Mucosa of gallbladder (tissue), 1 donor: ENCODE results near the gene CCDC106. TPM values are rescaled to one million over a fixed set of nuclear protein-coding genes. Genes with fewer than 3 reads are reported as not detected.

Source experiments
- DNase-seq: peaks from one replicate; pipeline ENCODE4 v3.0.0-alpha.2; 2020; ENCODE audit warnings: low spot score
- total RNA-seq: library from RNA; stranded (reverse); gene quantifications from one replicate; pipeline ENCODE4 v1.2.1, GENCODE V29; 2021
- donor health status: DM: no; HTN: no; CAD: no.

The CCDC106 gene
- total RNA-seq, 1 donor from 2014 or later = 18.4 TPM

DNA sequence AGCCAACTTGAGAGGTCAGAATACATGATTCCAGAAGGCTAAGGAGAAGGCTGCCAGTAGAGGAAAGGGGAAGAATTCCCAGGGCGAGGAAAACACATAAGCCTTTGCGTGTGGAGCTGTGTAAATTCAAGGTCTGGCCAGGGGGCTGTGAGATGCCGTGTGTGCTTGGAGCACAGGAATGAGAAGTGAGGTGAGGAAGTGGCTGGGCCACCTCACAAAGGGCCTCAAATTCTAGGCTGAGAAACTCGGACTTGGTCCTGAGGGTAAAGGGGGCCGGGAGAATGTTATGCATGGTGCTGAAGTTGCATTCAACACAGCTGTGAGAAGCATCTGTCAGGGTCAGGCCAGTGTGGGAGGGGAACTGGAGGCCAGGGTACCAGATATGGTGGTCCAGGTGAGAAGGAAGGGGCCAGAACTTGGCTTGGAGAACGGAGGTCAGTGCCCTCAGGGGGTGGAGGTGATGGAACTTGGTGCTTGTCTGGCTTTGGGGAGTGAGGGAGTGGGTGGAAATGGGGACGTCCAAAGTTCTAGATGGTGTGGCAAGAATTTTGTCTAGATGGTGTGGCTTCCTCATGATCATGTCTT is 12.1 kb upstream of the CCDC106 start:
- no peak for DNase-seq

DNA sequence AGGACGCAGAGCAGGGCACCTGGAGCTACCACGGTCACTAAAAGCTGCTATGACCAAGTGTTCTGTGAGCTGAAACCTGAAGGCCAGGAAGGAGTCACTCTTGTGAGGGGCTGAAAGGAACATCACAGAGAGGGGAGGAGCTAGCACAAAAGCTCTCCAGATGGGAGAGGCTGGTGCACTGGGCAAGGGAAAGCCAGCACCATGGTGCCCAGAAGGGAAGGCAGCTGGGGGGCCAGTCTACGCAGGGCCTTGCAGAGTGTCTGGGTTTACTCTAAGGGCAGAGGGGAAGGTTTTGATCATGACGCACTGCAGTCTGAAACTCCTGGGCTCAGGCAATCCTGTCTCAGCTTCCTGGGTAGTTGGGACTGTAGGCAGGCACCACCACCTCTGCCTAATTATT is 11.3 kb upstream of the CCDC106 start:
- no peak for DNase-seq

DNA sequence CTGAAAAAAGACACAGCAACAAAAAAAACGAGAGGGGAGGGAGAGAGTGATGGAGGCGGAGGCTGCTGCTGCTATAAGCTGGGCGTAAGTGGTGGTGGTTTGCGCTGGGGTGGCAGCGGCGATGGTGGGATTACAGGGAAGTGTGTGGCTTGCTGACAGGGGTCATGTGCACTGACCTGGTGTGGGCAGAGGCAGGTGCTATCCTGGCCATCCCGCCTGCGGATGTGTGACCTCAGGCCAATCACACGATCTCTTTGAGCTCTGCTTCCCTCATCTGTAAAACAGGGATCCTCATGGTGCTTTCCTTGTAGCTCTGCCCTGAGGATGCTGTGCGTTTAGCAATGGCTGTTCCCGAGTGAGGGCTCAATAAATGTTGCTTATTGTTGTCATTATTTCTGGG is 10.5 kb upstream of the CCDC106 start:
- DNase-seq = no peak

DNA sequence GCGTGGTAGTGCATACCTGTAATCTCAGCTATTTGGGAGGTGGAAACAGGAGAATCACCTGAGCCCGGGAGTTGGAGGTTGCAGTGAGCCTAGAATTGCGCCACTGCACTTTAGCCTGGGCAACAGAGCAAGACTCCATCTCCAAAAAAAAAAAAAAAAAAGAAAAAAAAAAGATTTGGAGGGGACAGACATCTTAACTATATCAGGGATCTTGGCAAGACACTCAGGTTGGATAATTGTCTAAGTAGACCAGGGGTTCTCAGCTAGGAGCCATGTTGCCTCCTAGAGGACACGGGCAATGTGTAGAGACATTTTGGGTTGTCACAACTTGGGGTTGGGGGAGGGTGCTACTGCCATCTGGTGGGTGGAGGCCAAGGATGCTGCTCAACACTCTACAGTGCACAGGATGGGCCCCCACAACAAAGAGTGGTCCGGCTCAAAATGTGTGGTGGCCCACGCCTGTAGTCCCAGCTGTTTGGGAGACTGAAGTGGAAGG is 9.1 kb upstream of the CCDC106 start:
- DNase-seq = no peak

DNA sequence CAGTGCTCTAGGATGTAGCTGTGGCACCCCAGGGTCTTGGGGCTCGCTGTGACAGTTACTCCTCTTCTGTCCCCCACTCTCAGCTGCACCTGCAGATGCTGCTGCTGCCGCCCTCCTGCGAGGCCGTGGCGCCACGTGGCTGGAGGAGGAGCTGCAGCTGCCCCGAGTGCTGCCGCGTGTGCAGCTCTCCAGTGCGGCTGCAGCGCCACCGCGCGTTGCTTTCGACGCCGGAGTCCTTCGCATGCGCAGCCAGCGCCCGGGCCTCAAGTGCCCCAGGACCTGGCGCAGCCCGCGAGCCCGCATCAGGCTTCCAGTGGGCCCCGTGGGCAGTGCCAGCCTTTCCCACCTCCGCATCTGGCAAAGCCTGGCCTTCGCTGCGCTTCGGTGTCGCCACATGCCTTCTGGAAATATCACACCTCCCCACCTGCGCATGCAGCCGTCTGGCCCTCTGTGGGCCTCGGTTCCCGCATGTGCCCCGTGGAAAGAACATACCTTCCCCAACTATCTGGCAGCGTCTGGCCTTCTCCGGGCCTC is 7.9 kb upstream of the CCDC106 start:
- peak; percentile 73 for DNase-seq

DNA sequence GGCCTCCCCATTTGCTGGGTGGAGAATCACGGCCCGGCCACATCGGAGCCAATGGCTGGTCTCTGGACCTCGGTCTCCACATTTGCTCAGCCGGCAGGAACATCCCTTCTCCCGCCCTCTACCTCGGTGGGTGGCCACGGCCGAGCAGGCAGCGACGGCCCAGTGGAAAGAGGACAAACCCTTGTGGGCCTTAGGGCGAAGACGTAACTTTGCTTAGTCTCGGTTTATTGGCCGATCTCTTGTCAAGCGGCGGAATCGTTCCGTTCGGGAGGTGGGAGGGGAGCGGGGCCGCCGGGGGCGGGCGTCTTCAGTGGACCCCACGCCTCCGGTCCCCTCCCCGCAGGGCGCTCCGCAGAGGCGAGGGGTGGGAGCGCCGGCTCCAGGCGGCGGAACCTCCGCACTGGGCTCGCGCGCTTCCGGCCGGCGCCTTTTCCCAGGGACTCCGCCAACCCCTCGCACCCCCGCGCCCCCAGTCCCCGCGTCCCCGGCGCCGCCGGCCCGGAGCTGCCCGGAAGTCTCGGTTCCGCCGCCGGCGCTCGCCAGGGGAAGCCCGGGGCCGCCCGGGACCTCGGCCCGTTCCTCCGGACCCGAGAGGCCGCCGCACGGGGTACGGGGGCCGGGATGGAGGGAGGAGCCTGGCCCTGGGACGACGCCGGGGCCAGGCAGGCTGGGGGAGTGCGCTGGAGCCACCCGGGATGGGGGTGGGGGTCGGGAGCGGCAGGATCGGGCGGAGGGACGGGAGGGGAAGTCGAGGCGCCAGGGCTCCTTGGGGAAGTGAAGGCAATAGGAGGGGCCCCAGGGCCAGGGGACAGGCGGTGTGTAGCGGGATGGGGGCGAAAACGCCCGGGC is 7.2 kb upstream of the CCDC106 start, which contains the start of gene ZNF580:
TSS of gene ZNF580 (plus strand) at position 426 of the 849 bp plus-strand sequence. CDS start 1,507 bp downstream, outside the sequence.
- peak; percentile 59 for DNase-seq

DNA sequence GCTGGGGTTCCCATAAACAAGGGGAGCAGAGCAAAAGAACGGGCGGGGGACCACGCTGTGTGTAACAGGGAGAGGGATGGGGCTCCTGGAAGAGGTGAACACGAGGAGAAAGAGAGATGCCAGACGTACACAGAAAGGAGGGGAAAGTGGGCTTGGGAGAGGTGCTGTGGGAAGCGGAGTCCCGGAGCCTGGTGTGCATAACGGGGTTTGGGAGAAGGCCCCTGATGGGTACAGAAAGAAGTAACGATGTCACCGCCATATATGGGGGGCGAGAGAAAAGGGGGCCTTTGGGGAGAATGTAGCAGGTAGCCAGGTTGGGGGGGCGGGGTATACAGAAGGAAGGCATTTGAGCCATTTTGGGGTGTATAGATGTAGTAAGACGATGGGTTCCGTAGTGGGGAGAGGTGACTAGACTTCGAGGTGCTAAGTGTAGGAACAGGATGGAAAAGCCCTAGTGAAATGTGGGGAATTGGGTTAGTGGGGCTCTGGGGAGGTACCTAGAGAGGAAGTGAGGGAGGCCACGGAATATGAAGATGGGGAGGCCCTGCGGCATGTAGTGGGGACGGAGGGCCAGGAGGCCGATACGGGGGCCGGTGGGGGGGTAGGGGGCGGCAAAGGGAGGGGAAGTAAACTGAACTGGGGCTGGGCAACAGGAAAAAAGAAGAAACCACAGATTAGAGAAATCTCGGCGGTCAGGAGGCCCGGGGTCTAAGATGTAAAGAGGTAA is 6.4 kb upstream of the CCDC106 start:
- no peak for DNase-seq

DNA sequence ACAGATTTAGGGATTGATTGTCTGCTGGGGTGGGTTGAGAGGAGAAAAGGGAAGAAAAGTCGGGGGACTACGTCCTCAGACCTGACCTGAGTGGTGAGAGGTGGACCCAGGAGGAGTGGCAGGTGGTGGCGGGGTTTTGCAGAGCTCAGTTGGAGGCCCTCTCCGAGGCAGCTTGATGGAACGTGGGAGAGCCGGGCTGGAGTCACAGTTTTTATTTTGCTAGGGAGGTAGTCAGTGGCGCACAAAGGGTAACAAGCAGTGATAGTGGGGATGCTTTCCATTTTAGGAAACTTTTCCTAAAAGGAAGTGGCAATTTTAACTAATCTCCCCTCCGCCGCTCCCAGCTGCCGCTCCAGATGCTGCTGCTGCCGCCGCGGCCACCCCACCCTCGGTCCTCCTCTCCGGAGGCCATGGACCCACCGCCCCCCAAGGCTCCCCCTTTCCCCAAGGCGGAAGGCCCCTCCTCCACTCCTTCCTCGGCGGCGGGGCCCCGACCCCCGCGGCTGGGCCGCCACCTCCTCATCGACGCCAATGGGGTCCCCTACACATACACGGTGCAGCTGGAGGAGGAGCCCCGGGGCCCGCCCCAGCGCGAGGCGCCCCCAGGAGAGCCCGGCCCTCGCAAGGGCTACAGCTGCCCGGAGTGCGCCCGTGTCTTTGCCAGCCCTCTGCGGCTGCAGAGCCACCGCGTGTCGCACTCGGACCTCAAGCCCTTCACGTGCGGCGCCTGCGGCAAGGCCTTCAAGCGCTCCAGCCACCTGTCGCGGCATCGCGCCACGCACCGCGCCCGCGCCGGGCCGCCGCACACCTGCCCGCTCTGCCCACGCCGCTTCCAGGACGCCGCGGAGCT is 5.6 kb upstream of the CCDC106 start:
- DNase-seq = no peak

DNA sequence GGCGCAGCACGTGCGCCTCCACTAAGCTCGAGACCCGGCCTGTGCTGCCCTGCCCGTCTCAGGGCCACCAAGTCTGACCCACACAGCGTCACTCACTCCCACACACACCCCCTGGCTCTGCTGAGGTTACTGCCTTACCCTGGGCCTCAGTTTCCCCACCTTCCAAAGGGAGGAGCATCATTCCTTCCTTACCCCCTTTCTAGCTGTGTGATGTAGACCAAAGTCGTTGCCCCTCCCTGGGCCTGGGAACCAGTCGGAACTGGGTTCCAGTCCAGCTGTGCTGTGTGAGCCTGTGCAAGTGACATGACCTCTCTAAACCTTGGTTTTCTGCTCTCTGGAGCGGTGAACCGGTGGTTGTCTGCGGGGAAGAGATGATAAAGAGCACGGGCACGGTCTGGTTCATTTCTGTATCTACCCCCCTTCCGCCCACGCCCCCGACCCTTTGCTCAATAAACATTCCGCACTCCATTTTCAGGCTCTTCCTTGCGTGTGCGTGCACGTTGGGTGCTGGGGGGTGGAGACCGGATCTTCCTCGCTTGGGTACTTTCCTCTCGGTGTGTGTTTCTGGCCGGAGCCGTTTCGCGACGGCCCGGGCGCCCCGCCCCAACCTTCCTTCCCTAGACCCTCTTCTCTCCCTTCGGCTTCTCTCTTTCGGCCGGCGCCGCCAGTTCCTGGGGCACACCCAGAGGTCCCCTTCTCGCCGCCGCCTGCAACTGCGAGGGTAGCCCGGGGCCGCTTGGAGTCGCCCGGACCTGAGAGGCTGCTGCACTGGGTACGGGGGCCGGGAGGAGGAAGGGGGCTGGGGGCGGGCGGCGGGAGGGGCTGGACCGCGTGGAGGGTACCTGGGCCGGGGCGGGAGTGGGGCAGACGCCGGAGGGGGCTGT is 4.8 kb upstream of the CCDC106 start, which contains the start of gene ZNF581:
TSS of gene ZNF581 (plus strand) at position 647 of the 884 bp plus-strand sequence. CDS start 923 bp downstream, outside the sequence.
- DNase-seq = peak; percentile 75

DNA sequence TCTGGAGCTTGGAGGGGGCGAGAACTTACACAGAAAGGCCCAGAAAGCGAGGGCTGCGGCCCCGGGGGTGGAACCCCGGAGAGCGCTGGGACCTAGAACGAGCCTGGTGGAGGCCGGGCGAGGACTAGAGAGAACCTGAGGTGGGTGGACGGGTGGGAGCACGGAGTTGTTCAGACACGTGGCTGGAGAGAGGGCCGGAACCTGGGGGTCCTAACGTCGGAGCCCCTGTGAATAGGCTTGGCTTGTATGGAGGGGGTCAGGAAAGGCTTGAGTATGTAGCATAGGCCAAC is 4.2 kb upstream of the CCDC106 start:
- DNase-seq = no peak

DNA sequence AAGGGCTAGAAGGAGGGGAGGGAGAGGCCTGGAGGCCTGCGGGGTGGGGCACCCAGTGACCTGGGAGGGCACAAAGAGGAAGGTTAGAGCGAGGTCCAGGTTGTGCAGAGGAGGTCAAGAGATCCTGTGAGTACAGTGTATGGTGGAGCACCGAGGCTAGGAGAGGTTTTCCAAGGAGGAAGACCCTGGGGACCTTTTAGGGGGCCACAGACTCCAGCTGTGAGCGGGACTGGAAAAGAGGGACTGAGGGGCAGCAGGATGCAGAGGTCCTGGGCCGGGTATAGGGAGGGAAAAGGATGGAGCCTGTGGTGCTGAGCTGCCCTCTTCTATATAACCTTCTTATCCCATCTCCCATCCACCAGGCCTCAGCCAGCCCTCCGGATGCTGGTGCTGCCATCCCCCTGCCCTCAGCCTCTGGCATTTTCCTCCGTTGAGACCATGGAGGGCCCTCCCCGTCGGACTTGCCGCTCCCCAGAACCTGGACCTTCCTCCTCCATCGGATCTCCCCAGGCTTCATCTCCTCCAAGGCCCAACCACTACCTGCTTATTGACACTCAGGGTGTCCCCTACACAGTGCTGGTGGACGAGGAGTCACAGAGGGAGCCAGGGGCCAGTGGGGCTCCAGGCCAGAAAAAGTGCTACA is 3.7 kb upstream of the CCDC106 start:
- DNase-seq = no peak

DNA sequence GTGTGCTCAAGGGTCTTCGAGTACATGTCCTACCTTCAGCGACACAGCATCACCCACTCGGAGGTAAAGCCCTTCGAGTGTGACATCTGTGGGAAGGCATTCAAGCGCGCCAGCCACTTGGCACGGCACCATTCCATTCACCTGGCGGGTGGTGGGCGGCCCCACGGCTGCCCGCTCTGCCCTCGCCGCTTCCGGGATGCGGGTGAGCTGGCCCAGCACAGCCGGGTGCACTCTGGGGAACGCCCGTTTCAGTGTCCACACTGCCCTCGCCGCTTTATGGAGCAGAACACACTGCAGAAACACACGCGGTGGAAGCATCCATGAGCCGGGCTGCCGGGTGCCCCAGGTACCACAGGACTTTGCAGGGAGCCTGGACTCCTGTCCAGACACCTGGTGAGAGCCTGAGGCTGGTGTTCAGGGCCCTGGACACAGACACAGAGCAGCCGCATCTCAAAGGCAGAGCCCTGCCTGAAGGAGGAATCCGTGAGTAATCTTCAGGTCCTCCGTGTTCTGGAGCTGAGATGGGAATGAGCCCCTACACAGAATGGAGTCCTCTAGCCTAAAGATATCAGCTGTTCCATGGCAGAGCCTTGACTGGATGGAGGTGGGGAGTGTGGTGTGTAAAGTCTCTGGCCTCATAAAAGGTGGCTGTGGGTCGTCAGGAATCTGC is 3.0 kb upstream of the CCDC106 start:
- no peak for DNase-seq

DNA sequence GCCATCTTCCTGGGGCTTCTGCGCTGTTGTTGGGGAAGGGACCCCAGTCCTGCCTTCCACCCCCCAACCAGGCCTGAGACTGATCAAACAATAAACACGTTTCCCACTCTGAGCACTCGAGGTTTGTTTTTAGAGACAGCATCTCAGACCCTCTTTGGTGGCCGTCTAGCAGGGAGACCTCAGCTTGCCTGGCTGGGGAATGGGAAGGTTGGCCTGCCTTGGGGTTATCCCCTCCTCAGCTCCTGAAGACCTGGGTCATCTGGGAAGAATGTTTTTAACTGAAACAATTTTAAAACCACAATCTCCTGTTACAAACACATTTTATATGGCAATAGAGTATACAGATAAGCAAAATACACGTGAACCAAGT is 2.5 kb upstream of the CCDC106 start:
- DNase-seq = no peak

DNA sequence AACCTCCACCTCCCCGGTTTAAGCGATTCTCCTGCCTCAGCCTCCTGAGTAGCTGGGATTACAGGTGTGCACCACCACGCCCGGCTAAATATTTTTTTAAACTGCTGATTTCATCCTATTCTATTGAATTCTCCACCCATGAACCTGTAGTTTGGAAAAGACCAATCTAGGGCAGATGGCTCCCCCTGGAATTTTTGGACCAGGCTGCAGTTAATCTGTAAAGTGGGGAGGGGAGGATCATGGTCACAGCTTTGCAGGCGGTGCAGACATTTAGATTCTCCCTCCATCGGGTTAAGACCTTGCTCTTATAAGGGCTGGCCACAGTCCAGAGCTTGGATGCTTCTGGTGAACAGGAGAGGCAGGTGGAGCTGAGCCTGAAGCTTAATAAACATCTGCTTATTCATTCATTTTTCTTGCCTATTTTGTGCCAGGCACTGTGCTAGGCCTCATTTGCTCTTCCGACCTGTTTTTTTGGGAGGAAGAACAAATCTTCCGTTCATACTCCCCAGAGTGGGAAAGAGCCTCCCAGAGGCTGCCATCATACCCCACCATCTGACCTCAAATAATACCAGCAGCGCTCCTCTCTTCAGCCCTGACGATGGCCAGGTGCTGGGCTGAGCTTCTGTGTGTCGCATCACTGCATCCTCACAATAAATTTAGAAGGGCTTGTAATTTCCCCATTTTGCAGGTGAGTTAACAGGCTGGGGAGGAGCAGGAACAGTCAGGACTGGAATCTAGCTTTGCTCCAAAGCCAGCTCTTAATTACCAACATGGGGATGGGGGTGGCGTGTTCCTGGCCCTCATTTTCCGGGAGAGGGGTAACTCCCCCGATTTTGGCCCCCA is 902 bp upstream of the CCDC106 start:
- DNase-seq = no peak

DNA sequence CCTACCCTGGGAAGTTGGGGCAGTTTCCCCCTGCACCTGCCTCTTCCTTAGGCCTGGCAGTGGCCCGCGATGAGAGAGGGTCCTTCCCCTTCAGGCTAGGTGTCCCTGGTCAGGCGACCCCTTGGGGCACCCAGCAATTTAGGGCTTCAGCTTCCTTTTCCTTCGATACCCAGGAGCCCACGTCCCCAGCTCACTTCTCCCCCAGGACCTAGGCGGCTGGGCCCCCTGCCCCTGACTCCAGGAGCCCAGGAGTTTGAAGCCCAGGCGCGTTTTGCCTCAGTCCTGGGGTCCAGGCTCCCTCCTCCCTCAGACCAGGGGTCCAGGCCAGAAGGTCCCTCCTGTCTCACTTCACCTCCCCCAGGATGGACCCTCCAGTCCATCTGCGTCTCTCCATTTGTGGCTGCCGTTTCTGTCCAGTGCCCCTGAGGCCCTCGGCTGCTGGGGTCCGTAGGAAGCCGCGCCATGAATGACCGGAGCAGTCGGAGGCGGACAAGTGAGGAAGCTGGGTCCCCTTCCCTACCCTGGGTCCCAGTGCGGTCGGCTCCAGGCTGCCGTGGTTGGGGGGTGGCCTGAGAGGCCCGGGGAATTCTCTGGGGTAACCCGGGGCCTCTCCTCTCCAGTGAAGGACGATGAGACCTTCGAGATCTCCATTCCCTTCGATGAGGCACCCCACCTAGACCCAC is 714 bp downstream of the CCDC106 start:
- DNase-seq = no peak

DNA sequence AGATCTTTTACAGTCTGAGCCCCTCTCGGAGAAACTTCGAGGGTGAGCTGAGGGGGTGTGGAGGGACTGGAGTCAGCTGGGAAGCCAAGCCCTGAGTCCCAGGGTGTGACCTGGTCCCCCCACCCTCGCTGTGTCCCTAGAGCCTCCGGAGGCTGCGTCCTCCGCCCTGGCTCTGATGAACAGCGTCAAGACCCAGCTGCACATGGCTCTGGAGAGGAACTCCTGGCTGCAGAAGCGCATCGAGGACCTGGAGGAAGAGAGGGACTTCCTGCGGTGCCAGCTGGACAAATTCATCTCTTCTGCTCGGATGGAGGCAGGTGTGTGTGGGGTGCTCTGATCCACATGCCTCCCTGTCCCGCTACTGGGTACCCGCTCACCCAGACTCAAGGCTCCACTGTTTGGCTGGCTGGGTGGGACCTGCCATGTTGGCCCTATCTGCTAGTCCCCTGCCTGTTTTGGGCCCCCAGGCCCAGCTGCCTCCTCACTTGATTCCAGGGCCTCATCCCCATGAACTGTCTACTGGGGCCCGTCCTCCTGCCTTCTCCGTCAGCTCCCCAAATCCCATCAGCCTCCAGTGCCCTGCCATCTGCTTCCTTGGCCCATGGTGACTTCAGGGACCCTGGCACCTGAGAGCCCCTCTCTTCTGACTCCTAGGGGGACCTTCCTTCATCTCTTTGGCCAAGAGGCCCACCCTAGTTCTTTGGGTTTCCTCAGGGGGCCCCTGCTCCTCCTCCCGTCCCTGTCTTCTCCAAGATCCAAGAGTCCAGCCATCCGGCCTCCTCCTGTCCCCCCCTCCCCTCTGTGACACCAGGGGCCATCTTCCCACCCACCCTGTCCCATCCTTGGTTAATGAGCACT is 1.5 kb downstream of the CCDC106 start:
- no peak for DNase-seq

DNA sequence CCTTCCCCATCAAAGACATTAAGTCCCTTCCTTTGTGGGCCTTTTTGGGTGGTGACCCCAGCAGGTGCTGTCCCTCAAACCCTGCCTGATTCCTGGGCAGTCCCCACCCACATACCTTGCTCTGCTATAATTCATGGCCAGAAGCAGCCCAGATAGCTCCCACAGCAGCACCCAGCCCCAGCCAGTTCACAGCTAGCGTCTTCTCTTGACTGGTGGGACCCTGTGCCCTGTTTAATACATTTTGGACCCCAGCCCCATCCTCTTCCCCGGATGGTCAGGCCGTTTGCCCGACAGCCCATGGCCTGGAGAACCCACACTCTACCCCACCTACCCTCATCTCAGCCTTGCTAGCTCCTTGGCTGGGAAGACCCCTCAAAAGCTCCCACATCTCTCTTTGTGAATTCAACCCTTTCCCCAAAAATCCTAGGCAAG is 2.1 kb downstream of the CCDC106 start:
- DNase-seq = no peak
